ENCODE measurements around the gene EPN1. TPM values are rescaled to one million over a fixed set of nuclear protein-coding genes. Genes with fewer than 3 reads are reported as not detected.

The EPN1 gene
- total and polyA plus RNA-seq, 2 of the 13 experiments (the other 11 are each of a cell fraction or from before 2014, with no cell fraction given): 28.9 to 31.7 TPM

- TF ChIP-seq KDM1A (CRISPR knock-in tag; IDR thresholded peaks at IDR 0.05) (no peak), ARNTL (CRISPR knock-in tag; IDR thresholded peaks at IDR 0.05) (no peak), THAP9 (CRISPR knock-in tag; IDR thresholded peaks at IDR 0.05; ENCODE audit: borderline replicate concordance) (no peak), ARID4A (CRISPR knock-in tag; IDR thresholded peaks at IDR 0.05; ENCODE audit: borderline replicate concordance) (no peak), ZNF792 (CRISPR knock-in tag; IDR thresholded peaks at IDR 0.05) (no peak), TEF (CRISPR knock-in tag; IDR thresholded peaks at IDR 0.05) (no peak), E2F1 (CRISPR knock-in tag; IDR thresholded peaks at IDR 0.05) (no peak), SNRNP70 (IDR thresholded peaks at IDR 0.05; ENCODE audit: low read depth, low read length) (no peak), ZNF468 (CRISPR knock-in tag; IDR thresholded peaks at IDR 0.05) (0 out of 2 replicates have a peak, but pooled peaks have one; percentile 54), SNAPC2 (CRISPR knock-in tag; IDR thresholded peaks at IDR 0.05) (peak; percentile 1; the same call in 1 of the 2 replicates), SP1 (IDR thresholded peaks at IDR 0.05) (no peak), SP1 (CRISPR knock-in tag; IDR thresholded peaks at IDR 0.05) (no peak; the same call in 1 of the 2 replicates), ZNF512B (CRISPR knock-in tag; IDR thresholded peaks at IDR 0.05; ENCODE audit: borderline replicate concordance) (no peak), ZNF574 (CRISPR knock-in tag; IDR thresholded peaks at IDR 0.05) (no peak), ZNF557 (CRISPR knock-in tag; IDR thresholded peaks at IDR 0.05) (no peak)
Observed at GRCh38 chr19:55640043-55640576, 34.9 kb upstream of the EPN1 start (continued).
